ENCODE measurements around the gene SLC25A21. TPM values are rescaled to one million over a fixed set of nuclear protein-coding genes. Genes with fewer than 3 reads are reported as not detected.
A peak's percentile ranks its signal among the peaks of the same experiment; 100 is the strongest.

Gene SLC25A21
- total RNA-seq, 1 experiment from 2014 or later: 7.1 TPM

- Histone ChIP-seq H3K79me1 (ENCODE audit: insufficient read depth, low read depth, low read length, poor library complexity, severe bottlenecking) (no peaks in the 10 kb centered on the region), H2BK15ac (ENCODE audit: low read depth, low read length) (no peak overlapping the region), H4K91ac (ENCODE audit: insufficient read length, low read depth, low read length) (no peak overlapping the region), H4K5ac (ENCODE audit: insufficient read length, low read depth, low read length) (no peak overlapping the region), H3K9me3 (ENCODE audit: control insufficient read depth, low read depth, low read length) (no peaks in the 10 kb centered on the region), H3K23me2 (ENCODE audit: insufficient read length, low read depth, low read length, poor library complexity, severe bottlenecking) (no peaks in the 10 kb centered on the region), H3K18ac (ENCODE audit: insufficient read length, low read depth, low read length) (no peak overlapping the region), H3K9ac (ENCODE audit: extremely low read depth, insufficient read length, low read length) (no peak overlapping the region), H3K4me1 (ENCODE audit: insufficient read depth, low read length) (peaks cover 7% of the 10 kb centered on the region; the same call in 1 of the 2 replicates), H3K27me3 (ENCODE audit: insufficient read depth, low read length) (no peaks in the 10 kb centered on the region), H2AK5ac (ENCODE audit: insufficient read length, low read length) (no peak overlapping the region), H4K8ac (replicated peaks; ENCODE audit: insufficient read length, low read depth, low read length) (no peak overlapping the region), H3K4me2 (ENCODE audit: insufficient read depth, insufficient read length, low read length) (no peak overlapping the region), H2BK20ac (ENCODE audit: low read depth, low read length, poor library complexity, severe bottlenecking) (no peak overlapping the region), H2BK5ac (ENCODE audit: insufficient read length, low read length) (no peak overlapping the region), H4K20me1 (ENCODE audit: control insufficient read depth, insufficient read depth, insufficient read length) (no peaks in the 10 kb centered on the region), H3T11ph (ENCODE audit: low read length) (no peak overlapping the region), H2AFZ (ENCODE audit: low read length) (no peak overlapping the region), H3K27ac (ENCODE audit: insufficient read length, low read depth, low read length) (no peak overlapping the region), H2BK12ac (ENCODE audit: insufficient read length, low read depth, low read length) (no peak overlapping the region), H3K23ac (ENCODE audit: insufficient read length, low read depth, low read length) (no peak overlapping the region), H3K79me2 (ENCODE audit: insufficient read depth, low read length) (no peaks in the 10 kb centered on the region), H3K56ac (ENCODE audit: insufficient read length, low read depth, low read length) (no peak overlapping the region), H3K14ac (ENCODE audit: insufficient read depth, low read length) (no peak overlapping the region), H2BK120ac (ENCODE audit: low read depth, low read length, poor library complexity, severe bottlenecking) (no peak overlapping the region), H3K4ac (ENCODE audit: low read depth, low read length) (no peak overlapping the region)
- Mint-ChIP-seq H3K4me1 (peaks cover 8% of the 10 kb centered on the region in 2 experiments; a peak in 2 of 4 replicates), H3K36me3 (ENCODE audit: insufficient read depth in 1 of 3, low read depth in 3 of 3) (no peaks in the 10 kb centered on the region), H3K4me3 (no peak overlapping the region), H3K27ac (no peak overlapping the region), H3K27me3 (ENCODE audit: low read depth) (no peaks in the 10 kb centered on the region), H3K9me3 (no peaks in the 10 kb centered on the region)
- peak; percentile 71 for DNase-seq
- no peak for TF ChIP-seq CTCF (conservative IDR thresholded peaks at IDR 0.05)
Measured at GRCh38 chr14:36724162-36724561, 448.2 kb downstream of the SLC25A21 start.

Measured in H9 (cell line).